GM13977 (cell line): ENCODE results near the gene GRB14.

Experiments
- DNase-seq: peaks from one replicate; pipeline ENCODE4 v3.0.0; 2012; ENCODE audit warnings: low spot score
- in situ Hi-C: fragments of 300-500 bp; cut with MboI; formaldehyde crosslinking; loops from one replicate; pipeline ENCODE4 v1.12.0; 2022; ENCODE audit warnings: low sequenced_read_pairs, low pct_unique_long_range_greater_than_20kb, mixed read lengths, inconsistent platforms; ENCODE audit not compliant: unreplicated experiment
- TF ChIP-seq, protein P1 (sequence below): IDR thresholded peaks from 2 replicates; pipeline ENCODE4 v1.5.1; 2012; ENCODE audit warnings: mild to moderate bottlenecking, control low read depth; ENCODE audit not compliant: insufficient read depth; ENCODE audit errors: extremely low read depth, missing control alignments

Gene GRB14

DNA sequence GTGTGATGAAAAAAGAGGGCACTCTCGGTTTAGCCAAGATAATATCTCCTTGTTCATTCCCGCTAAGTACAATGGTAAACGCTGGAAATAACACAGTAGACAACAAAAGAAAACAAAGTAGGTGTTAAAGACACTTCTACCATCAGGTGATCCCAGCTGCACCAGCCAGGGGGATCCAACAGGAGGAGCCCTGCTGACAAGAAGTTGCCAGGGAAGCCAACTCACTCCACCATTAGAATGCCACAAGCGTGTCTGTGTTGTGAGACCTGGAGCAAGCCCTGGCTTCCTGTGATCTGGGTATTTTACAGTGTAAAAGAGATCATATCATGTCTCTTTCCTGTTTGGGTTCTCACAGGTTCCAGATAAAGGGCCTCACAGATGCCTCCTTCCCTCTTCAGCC is 117.0 kb downstream of the GRB14 start:
- TF ChIP-seq, protein P1, sequence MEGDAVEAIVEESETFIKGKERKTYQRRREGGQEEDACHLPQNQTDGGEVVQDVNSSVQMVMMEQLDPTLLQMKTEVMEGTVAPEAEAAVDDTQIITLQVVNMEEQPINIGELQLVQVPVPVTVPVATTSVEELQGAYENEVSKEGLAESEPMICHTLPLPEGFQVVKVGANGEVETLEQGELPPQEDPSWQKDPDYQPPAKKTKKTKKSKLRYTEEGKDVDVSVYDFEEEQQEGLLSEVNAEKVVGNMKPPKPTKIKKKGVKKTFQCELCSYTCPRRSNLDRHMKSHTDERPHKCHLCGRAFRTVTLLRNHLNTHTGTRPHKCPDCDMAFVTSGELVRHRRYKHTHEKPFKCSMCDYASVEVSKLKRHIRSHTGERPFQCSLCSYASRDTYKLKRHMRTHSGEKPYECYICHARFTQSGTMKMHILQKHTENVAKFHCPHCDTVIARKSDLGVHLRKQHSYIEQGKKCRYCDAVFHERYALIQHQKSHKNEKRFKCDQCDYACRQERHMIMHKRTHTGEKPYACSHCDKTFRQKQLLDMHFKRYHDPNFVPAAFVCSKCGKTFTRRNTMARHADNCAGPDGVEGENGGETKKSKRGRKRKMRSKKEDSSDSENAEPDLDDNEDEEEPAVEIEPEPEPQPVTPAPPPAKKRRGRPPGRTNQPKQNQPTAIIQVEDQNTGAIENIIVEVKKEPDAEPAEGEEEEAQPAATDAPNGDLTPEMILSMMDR: no peak
- in situ Hi-C loops: no loop called here
- no peak for DNase-seq

DNA sequence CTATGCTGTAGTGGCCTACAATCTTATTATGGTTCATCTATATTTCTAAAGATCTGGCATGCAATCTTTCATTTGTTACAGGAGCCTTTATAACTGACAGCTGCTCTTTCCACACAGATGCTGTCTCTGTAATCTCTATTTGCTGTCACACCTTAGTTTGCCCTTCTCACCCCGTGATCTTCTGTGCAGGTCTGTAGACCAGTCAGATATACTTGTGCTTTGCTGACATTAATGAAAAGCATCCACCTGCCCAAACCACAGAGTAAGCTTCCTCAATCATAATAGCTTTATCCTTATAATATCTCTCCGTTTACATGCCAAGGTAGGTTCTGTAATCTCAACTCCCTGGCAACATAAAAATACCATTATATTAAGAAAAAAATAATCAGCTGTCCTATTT is 122.4 kb downstream of the GRB14 start:
- no peak for DNase-seq
- in situ Hi-C loops: no loop called here

DNA sequence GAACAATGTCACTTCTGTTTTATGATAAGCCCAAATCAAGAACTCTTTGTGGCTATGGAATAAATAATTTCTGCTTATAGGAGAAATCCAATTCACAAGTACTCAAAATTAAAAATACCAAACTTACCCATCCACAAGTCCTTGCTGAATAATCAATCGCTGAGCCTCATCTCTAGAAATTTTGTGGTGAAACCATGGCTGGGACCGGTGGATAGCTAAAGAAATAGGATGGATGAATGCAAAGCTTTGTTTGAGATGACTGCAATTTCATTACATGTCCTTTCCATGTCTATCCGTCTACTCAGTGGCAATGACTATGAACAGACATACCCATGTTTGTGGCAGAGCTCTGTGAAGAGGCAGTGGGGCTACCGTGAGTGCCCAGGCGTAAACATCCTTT is 124.4 kb downstream of the GRB14 start:
- no peak for DNase-seq
- in situ Hi-C loops: no loop called here
- TF ChIP-seq, protein P1: no peak

More for the DNA sequence above, 122.4 kb downstream of the GRB14 start:
- TF ChIP-seq, protein P1: no peak

DNA sequence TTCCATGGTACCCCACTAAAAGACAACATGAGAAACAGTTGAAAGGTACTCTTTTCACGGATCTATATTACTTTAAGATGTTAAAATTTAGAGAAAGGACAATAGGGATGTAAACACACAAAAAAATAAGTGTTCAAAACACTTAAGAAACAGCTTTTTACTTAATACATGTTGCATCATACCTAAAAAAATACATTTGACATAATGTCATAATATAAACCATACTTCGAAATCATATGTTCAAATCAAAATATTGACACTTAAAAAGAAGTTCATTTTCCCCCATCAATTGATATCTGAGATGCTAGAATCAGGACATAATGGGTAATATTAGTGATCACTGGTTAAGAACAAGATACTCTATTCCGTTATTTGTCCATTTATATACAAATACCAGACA is 124.9 kb downstream of the GRB14 start:
- in situ Hi-C loops: no loop called here
- TF ChIP-seq, protein P1: no peak
- no peak for DNase-seq

DNA sequence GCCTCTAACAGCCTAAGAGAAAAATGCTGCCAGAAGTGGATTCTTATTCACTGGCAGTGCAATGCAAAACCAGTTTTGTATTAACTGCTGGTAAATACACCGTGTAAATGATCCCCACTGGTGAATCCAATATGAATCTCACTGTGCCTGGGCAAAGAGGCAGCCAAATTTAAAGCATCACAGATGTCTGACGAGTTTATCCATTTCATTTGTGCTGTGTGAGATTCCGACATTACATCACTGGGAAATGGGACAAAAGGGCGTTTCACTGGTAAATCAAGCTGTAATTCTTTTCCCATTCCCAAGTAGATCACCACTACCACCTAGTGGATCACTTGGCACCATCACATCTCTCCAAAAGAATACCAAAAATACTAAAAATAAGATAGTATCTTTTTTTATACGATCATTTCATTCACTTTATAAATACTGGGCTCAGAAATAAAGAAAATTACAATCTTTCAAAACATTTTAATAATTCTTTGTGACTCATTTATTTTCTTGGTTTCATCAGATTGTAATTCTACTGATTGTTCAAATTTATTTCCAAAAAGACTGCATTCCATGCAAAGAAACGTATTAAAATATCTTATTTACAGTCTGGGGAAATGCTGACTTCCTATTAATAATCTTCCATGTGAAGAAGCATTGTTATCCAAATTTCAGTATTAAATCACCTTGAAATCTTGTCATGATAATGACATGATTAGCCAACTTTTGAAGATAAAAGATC is 125.6 kb downstream of the GRB14 start:
- TF ChIP-seq, protein P1: no peak
- in situ Hi-C loops: no loop called here
- DNase-seq: no peak

DNA sequence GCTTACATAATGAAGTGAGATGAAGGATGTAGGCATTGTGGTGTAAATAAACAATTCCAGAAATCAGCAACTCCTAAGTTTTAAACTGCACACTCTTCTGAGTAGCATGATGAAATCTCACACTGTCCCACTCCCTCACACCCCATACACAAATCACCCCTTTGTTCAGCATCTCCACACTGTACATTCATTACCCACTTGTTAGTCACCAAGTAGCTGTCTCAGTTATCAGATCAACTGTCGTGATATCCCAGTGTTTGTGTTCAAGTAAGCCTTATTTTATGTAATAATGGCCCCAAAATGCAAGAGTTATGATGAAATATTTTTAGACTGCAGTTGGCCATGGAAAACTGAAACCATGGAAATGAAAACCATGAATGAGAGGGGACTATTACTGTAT is 135.7 kb downstream of the GRB14 start:
- TF ChIP-seq, protein P1: no peak
- in situ Hi-C loops: no loop called here
- no peak for DNase-seq
